Measurements from ENCODE around the gene ZNF324. TPM values are rescaled to one million over a fixed set of nuclear protein-coding genes. Genes with fewer than 3 reads are reported as not detected.
A peak's percentile ranks its signal among the peaks of the same experiment; 100 is the strongest.

The ZNF324 gene
- total and polyA plus RNA-seq, 2 of the 13 experiments (the other 11 are each of a cell fraction or from before 2014, with no cell fraction given) = 1.1 to 4.7 TPM

- TF ChIP-seq, protein P1, sequence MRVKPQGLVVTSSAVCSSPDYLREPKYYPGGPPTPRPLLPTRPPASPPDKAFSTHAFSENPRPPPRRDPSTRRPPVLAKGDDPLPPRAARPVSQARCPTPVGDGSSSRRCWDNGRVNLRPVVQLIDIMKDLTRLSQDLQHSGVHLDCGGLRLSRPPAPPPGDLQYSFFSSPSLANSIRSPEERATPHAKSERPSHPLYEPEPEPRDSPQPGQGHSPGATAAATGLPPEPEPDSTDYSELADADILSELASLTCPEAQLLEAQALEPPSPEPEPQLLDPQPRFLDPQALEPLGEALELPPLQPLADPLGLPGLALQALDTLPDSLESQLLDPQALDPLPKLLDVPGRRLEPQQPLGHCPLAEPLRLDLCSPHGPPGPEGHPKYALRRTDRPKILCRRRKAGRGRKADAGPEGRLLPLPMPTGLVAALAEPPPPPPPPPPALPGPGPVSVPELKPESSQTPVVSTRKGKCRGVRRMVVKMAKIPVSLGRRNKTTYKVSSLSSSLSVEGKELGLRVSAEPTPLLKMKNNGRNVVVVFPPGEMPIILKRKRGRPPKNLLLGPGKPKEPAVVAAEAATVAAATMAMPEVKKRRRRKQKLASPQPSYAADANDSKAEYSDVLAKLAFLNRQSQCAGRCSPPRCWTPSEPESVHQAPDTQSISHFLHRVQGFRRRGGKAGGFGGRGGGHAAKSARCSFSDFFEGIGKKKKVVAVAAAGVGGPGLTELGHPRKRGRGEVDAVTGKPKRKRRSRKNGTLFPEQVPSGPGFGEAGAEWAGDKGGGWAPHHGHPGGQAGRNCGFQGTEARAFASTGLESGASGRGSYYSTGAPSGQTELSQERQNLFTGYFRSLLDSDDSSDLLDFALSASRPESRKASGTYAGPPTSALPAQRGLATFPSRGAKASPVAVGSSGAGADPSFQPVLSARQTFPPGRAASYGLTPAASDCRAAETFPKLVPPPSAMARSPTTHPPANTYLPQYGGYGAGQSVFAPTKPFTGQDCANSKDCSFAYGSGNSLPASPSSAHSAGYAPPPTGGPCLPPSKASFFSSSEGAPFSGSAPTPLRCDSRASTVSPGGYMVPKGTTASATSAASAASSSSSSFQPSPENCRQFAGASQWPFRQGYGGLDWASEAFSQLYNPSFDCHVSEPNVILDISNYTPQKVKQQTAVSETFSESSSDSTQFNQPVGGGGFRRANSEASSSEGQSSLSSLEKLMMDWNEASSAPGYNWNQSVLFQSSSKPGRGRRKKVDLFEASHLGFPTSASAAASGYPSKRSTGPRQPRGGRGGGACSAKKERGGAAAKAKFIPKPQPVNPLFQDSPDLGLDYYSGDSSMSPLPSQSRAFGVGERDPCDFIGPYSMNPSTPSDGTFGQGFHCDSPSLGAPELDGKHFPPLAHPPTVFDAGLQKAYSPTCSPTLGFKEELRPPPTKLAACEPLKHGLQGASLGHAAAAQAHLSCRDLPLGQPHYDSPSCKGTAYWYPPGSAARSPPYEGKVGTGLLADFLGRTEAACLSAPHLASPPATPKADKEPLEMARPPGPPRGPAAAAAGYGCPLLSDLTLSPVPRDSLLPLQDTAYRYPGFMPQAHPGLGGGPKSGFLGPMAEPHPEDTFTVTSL (CRISPR knock-in tag; IDR thresholded peaks at IDR 0.05; ENCODE audit: borderline replicate concordance) = no peak
- TF ChIP-seq GATAD1 (CRISPR knock-in tag; IDR thresholded peaks at IDR 0.05) (no peak), CBX2 (IDR thresholded peaks at IDR 0.05; ENCODE audit: low read depth, low read length) (no peak), CBX2 (CRISPR knock-in tag; IDR thresholded peaks at IDR 0.05; ENCODE audit: low read depth) (no peak)
These were observed 6.9 kb downstream of the ZNF324 start (continued) for GRCh38 chr19:58473775-58474174.

GRCh38 chr19:58474291-58474996, 7.6 kb downstream of the ZNF324 start:
- H4K20me1 ChIP-seq (ENCODE audit: insufficient read depth, low read length) = no peaks in the 10 kb centered on the region
- peak overlapping the region; percentile 73; the same call in 1 of the 2 replicates for H3K9ac ChIP-seq (ENCODE audit: insufficient read depth, low read depth, low read length)
- H3K4me1 ChIP-seq (ENCODE audit: insufficient read depth, low read length) = peaks cover 20% of the 10 kb centered on the region
- peaks cover 4 to 18% of the 10 kb centered on the region in 2 experiments; a peak in 4 of 5 replicates for H3K36me3 ChIP-seq (replicated peaks in 1 of 2; ENCODE audit: control insufficient read depth in 1 of 2, insufficient read depth in 2 of 2, low read length in 2 of 2)
- no peak overlapping the region; the same call in 1 of the 2 replicates for H3K4me2 ChIP-seq (ENCODE audit: low read depth, low read length)
- no peak overlapping the region for H3K27ac ChIP-seq (ENCODE audit: extremely low read length, insufficient read depth, low read length)
- H3K9me3 ChIP-seq (ENCODE audit: low read length) = no peaks in the 10 kb centered on the region
- CTCF ChIA-PET (ENCODE audit: low intra/inter-chr PET ratio, low total read pairs) = no interaction called here
- POLR2A ChIA-PET = interaction anchor here (1.4 to 1.5 kb wide), 3 partner anchors 9 to 39 kb away, joined by 3 to 5 read pairs (median 4); partner anchors contain the start of gene SLC27A5
- no peaks in the 10 kb centered on the region for H3K79me2 ChIP-seq (ENCODE audit: insufficient read depth, low read length)
- DNase-seq (ENCODE audit: low spot score) = no peak
- 92% methylated on average over 12 of the region's 12 CpGs for WGBS (ENCODE audit: low lambda C conversion rate)
- no peak for FAIRE-seq
- no peak for ATAC-seq
- no peaks in the 10 kb centered on the region; a peak in 1 of 5 replicates for H3K27me3 ChIP-seq (ENCODE audit: control insufficient read depth in 1 of 2, insufficient read depth in 2 of 2, low read length in 2 of 2)
- in situ Hi-C loops (cut with HindIII; ENCODE audit: extremely low pct_ligation_motif_present, low pct_unique_long_range_greater_than_20kb) = no loop called here
- BruUV-seq (replicated peaks) = TSS peak; percentile 28
- H2AFZ ChIP-seq (ENCODE audit: low read length) = no peak overlapping the region
- intact Hi-C loops (cut with micrococcal nuclease; ENCODE audit: unreplicated experiment) = no loop called here
- no peak overlapping the region for H3K4me3 ChIP-seq (replicated peaks in 1 of 3; ENCODE audit: insufficient read depth in 1 of 3, low read depth in 2 of 3, low read length in 3 of 3)
- TF ChIP-seq PTBP1 (IDR thresholded peaks at IDR 0.05; ENCODE audit: low read depth, low read length, poor library complexity, severe bottlenecking) (no peak), CREB1 (IDR thresholded peaks at IDR 0.05) (no peak), CREB1 (CRISPR knock-in tag; IDR thresholded peaks at IDR 0.05) (no peak), HCFC1 (IDR thresholded peaks at IDR 0.05; ENCODE audit: low read depth, low read length) (no peak), GATAD2A (CRISPR knock-in tag; IDR thresholded peaks at IDR 0.05) (no peak), ZC3H13 (CRISPR knock-in tag; IDR thresholded peaks at IDR 0.05) (no peak), HDAC1 (CRISPR knock-in tag; IDR thresholded peaks at IDR 0.05) (no peak), NFIB (CRISPR knock-in tag; IDR thresholded peaks at IDR 0.05; ENCODE audit: borderline replicate concordance) (no peak), ZNF780A (CRISPR knock-in tag; IDR thresholded peaks at IDR 0.05) (no peak)
- TF ChIP-seq, protein P2, sequence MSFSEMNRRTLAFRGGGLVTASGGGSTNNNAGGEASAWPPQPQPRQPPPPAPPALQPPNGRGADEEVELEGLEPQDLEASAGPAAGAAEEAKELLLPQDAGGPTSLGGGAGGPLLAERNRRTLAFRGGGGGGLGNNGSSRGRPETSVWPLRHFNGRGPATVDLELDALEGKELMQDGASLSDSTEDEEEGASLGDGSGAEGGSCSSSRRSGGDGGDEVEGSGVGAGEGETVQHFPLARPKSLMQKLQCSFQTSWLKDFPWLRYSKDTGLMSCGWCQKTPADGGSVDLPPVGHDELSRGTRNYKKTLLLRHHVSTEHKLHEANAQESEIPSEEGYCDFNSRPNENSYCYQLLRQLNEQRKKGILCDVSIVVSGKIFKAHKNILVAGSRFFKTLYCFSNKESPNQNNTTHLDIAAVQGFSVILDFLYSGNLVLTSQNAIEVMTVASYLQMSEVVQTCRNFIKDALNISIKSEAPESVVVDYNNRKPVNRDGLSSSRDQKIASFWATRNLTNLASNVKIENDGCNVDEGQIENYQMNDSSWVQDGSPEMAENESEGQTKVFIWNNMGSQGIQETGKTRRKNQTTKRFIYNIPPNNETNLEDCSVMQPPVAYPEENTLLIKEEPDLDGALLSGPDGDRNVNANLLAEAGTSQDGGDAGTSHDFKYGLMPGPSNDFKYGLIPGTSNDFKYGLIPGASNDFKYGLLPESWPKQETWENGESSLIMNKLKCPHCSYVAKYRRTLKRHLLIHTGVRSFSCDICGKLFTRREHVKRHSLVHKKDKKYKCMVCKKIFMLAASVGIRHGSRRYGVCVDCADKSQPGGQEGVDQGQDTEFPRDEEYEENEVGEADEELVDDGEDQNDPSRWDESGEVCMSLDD (CRISPR knock-in tag; IDR thresholded peaks at IDR 0.05; ENCODE audit: borderline replicate concordance) = no peak
- TF ChIP-seq, protein P3, sequence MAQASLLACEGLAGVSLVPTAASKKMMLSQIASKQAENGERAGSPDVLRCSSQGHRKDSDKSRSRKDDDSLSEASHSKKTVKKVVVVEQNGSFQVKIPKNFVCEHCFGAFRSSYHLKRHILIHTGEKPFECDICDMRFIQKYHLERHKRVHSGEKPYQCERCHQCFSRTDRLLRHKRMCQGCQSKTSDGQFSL (CRISPR knock-in tag; IDR thresholded peaks at IDR 0.05) = no peak
